GM18867 (cell line): ENCODE data around the gene EMP1.

Experiments
- ATAC-seq: cut with Tn5 transposase; IDR thresholded peaks from one replicate; pipeline ENCODE4 v1.9.1; 2021; ENCODE audit warnings: mild to moderate bottlenecking, moderate library complexity; ENCODE audit not compliant: unreplicated experiment

The EMP1 gene

DNA sequence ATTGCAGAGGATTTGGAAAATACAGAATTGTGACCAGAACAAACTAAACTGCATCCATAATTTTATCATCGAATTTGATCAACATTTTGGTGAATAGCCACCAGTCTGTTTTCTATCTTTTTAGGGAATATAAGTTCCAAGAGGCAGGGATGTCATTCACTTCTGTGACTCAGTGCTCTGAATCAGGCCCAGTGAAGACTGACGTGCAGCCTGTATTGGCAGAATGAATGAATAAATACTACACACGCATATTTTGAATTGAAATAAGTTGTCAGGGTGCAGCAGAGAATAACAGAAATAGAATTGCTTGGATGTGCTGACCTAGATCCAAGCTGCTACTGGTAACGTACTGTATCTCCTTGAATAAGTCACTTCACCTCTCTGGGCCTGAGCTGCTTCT is 1.3 kb upstream of the EMP1 start:
- no peak for ATAC-seq

GRCh38 chr12:13195785-13196129 is 769 bp upstream of the EMP1 start:
- ATAC-seq: no peak

DNA sequence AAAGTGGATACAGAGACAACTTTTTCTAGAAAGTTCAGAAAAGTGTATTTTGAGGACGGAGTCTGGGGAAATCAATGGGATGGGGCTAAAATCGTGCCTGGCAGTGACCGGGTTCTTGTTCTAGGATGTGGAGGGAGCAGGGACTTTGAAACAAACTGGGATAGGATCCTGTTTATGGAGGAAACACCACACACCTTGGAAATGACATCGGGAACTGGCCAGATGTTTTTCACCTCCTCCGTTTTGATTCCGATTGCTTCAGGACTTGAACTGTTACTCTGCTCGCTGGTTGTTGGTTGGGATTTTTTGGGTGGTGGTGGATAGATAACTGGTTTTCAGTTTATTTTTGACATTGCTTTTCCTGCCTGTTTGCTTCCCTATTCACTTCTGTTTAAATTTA is 506 bp downstream of the EMP1 start:
- ATAC-seq: no peak

DNA sequence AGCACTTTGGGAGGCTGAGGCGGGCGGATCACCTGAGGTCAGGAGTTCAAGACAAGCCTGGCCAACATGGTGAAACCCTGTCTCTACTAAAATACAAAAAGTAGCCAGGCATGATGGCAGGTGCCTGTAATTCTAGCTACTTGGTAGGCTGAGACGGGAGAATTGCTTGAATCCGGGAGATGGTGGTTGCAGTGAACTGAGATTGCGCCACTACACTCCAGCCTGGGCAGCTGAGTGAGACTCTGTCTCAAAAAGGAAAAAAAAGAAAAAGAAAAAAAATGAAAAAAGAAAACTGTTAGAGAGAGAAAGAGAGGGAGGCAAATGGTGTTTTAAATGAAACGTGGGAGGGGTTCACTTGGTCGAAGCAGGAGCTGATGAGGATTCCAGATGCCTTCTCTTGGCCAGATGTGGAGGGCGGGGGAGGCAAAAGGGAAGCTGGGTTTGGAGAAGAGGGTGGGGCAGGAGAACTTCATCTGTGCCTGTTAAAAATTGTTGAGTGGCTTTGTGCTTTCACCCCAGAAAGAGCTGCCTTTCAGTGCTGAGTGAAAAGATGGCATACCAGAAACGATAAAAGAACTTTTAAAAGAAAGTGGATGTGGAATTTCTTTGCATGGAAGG is 1.1 kb downstream of the EMP1 start:
- ATAC-seq: no peak

DNA sequence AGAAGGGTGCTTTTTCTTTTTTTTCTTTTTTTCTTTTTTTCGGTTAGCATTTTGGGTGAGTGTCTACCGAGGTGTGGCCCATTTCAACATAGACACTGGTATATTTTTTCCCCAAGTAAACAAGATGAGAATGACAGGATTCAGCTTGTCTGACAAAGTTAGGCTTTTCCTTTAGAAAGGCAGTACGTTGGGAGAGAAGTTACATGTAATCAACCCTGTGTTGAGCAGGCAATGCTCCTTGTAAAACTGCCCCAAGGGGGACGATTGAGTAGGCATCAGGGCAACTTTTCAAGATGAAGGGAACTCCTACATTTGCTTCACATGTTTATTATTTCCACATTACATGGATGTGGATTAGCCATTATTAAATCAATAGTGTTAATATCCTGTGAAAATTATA is 1.7 kb downstream of the EMP1 start:
- ATAC-seq: no peak

GRCh38 chr12:13198876-13199275 is 2.4 kb downstream of the EMP1 start:
- no peak for ATAC-seq

- ATAC-seq: no peak
These were observed 3.1 kb downstream of the EMP1 start for GRCh38 chr12:13199592-13199991.

DNA sequence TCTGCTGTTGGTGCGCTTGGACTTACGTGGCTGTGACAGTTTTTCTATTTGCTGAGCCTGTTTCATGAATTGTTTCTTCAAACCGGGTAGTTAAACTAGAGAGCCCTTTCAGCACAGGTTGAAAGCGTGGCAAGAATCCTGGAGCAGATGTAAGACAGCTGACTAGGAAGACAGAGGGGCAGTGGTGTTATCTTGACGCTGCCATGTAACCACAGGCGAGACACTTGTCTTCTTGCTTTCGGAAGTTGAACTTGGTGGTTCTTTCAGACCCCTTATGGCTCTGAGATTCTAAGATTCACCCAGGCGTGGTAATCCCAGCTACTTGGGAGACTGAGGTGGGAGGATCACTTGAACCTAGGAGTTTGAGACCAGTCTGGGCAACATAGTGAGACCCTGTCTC is 4.3 kb downstream of the EMP1 start:
- no peak for ATAC-seq

DNA sequence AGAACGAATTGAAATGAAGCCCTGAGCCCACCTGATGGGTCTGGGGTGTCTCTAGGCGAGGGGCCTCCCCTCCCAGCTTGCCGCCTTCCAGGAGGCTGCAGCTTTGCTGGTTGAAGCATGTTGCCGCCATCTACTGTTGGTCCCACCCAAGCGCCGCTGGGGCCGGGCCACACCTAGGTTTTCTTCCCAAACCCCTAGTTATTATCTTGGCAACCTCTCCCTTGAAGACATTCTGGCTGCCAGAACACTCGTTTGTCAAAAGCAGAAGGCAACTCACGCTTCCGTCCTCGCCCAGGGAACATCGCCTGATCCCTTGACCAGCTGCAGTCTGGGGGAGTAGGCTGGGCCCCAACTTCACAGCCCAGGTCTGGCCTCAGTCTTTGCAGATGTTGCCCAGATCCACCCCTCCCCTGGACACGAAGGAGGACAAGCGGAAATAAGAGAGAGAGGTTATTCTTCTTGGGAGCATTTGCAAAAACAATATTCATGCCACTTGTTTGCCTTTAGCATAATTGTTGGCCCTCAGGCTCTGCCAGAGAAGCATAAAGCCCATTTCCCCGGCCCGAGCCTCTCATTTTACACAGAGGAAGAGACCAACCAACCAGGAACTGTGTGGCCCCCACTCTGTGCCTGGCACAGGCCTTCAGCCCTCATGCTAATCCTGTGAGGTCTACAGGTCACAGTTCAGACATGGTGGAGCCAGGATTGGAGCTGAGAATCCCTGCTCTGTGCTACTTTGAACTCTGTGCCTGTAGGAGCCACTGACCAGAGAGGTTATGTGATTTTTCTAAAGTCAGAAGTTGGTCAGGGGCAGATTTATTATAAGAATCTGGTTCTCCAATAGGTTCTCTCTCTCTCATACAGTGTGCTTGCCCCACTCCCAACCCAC is 6.8 kb downstream of the EMP1 start:
- no peak for ATAC-seq

DNA sequence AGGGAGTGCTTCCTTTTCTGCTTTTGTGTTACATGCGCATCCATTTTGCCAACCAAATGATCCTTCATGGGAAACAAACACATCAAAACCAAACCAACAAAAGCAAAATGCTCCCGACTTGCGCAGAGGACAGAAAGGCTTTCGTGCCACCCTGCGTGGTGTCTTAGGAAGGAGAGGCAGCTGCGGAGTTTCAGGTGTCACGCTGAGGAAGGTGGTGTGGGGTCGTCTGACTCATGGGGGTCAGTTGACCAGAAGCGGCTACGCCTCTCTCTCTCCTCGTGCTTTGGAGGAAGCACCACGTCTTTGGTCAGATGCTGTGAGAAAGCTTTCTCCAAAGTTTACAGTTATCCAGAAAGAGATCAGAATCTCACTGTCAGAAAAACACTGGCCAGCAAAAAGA is 7.9 kb downstream of the EMP1 start:
- ATAC-seq: no peak

- no peak for ATAC-seq
These were observed 9.5 kb downstream of the EMP1 start for GRCh38 chr12:13205809-13206559.

GRCh38 chr12:13206560-13206897 is 10.0 kb downstream of the EMP1 start:
- no peak for ATAC-seq

DNA sequence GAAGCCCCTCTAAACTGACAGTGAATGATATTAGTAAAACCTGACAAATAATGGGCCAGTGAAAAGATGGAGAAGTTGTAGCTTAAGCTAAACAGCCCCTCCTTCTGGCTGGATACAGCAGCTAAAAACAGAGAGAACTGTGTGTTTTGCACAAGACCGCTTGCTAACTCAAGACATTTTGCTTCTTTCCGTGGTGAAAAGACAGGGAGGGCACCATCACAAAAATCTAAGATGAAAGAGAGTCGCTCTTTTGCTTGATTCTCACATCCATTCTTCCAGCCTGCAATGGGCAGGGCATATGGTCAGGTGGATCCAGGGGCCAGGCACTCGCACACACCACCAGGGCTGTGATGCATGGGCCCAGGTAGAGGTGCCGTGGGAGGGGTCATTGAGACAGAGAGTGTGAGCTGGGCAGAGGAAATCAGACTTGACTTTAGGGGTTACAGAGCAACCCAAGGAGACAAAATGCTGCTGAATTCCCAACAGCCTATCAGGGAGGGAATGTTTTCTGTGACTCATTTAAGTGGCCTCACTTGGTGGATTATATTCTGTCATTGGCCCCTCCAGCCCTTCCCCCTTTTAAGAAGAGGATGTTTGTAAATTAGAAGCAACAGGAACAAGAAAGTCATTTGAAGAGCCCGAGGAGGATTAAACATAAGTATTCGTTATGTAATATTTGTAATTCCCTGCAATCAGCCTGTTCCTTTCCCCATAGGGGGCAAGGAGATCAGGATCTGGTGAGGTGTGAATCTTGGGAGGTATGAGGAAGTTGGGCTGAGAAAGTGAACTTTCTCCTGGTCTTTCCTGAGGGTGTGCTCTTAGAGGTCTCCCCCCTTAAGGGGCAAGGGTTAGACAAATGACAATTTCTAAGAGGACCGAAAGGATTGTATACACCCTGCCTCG is 12.3 kb downstream of the EMP1 start:
- ATAC-seq: no peak

DNA sequence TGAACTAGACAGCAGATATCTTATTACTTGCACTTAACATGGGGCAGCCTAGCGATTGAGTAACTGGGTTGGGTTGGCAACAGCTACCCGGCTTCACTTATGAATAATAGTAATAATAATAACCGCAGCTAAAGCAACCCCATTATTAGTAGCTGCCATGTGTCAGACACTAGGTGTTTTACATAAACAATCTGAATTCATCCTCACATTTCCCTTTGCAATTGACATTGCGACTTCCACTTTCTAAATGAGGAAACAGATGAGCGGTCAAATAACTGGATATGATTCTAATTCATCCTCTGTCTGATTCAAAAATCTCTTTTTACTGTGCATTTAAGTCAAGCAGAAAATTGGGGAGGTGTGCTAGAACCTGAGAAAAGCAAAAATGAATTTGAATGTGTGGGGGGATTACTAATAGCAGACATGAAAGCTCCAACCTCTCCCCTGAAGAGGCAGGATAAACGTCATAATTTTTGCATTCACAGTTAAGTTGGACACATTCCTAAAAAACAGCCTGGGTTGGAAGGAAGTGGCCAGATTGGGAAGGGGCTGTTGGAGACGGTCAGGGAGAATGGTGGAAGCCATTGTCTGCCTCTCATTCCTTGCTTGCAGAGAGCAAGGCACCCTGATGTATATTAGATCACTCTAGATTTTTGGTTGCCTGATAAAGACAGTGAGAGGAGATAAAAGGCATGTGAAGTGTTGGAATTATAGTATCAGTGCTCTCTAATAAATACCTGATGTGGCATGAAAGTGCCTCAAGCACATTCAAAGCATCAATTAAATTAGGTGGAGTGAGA is 13.1 kb downstream of the EMP1 start:
- no peak for ATAC-seq

- ATAC-seq: no peak
These were observed 14.0 kb downstream of the EMP1 start for GRCh38 chr12:13210236-13211190.

GRCh38 chr12:13211191-13211858 is 14.8 kb downstream of the EMP1 start:
- ATAC-seq: no peak

DNA sequence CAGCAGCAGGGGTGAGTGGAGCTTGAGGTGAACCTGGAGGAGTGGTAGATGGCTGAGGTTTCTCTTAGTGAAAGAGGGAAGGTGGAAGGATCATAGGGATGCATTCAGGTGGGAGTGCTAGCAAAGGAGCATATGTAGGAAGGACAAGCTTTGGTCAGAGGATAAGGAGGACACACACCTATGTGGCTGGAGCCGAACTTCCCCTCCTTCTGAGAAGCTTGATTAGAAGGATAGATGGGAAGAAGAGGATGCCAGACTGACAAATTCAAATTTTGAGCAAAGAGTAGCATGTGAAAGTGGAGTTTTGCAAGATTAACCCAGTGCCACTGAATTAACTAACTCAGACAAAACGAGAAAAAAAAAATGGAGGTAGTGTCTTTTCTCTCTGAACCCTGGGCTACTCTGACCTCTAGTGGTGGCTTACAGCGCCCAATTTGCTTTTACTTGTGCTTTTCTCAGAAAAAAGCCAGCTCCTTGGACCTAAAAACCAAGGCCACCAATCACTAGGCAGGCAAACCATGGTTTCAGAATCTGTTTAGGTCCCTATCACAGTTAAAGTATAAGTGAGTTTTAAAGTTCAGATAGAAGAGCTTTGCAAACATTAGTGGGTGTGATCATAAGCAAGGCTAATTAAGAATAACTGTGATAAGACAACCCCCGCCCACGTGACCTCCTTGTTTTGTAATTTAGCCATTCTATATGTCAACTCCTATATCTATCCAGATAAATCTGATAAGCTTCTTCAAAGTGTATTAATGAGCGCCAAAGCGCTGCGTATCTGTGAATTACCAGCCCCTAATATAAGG is 15.5 kb downstream of the EMP1 start:
- ATAC-seq: no peak

DNA sequence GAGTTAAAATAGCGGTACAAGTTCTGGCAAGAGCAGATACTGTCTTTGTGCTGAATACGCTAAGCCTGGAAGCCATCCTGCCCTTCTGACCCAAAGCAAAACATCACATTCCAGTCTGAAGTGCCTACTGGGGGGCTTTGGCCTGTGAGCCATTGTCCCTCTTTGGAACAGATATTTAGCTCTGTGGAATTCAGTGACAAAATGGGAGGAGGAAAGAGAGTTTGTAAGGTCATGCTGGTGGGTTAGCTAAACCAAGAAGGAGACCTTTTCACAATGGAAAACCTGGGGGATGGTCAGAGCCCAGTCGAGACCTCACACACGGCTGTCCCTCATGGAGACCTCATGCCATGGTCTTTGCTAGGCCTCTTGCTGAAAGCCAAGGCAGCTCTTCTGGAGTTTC is 18.5 kb downstream of the EMP1 start:
- ATAC-seq: no peak
